H1 (cell line): ENCODE data around the gene BCHE. TPM values are rescaled to one million over a fixed set of nuclear protein-coding genes. Genes with fewer than 3 reads are reported as not detected.

Experiments used
- TAF7 ChIP-seq: optimal IDR thresholded peaks from 2 replicates; pipeline ENCODE3; 2011; ENCODE audit warnings: low read depth, mild to moderate bottlenecking, inconsistent platforms, low read length, moderate library complexity, borderline replicate concordance
- ZNF274 ChIP-seq: IDR thresholded peaks from 2 replicates; pipeline ENCODE4 v1.7.0; 2012; ENCODE audit warnings: low read length, borderline replicate concordance; ENCODE audit errors: extremely low read depth
- polyA plus RNA-seq, 7 experiments: library from polyadenylated mRNA; depleted of rRNA in 3 of 7; stranded (reverse) in 5 of 7; unstranded in 2 of 7; fragments of >200 nt in 5 of 7; fragments of 200-250 nt in 2 of 7; gene quantifications; 1 replicate in 5 of 7; 2 replicates in 1 of 7; 4 replicates in 1 of 7; pipeline versions ENCODE4 v1.2.1 to v1.2.3, GENCODE V29; 2011 to 2013; ENCODE audit warnings: missing spikeins in 2 of 7, mixed read lengths in 2 of 7
- total RNA-seq: library from RNA; stranded (reverse); fragmentation: NEBNext Ultra II Directional; extraction: Animal tissue kit (Norgen Biotek cat#: 25700); gene quantifications from 2 replicates; pipeline ENCODE4 v1.2.1, GENCODE V29; 2021

BCHE gene
- total and polyA plus RNA-seq, 2 of the 8 experiments (the other 6 are each of a cell fraction or from before 2014, with no cell fraction given): 0.56 to 1.9 TPM

GRCh38 chr3:165786013-165786412 lies 51.2 kb downstream of the BCHE start (continued):
- no peak for TF ChIP-seq ZNF274
- no peak for TF ChIP-seq TAF7
